GM23338 (cell line): ENCODE measurements around the gene POLR1C. TPM values are rescaled to one million over a fixed set of nuclear protein-coding genes. Genes with fewer than 3 reads are reported as not detected.

Experiments
- ATAC-seq: fragments of 200-7000 bp; cut with Tn5 transposase; 3 replicates; pipeline ENCODE4 v1.9.1; 2020
- DNase-seq: peaks from one replicate; pipeline ENCODE4 v3.0.0-alpha.2; 2015; ENCODE audit warnings: low spot score
- H2AFZ ChIP-seq: fragments of 200-600 bp; sonication (generic); 2 replicates; pipeline ENCODE4 v1.8.0; 2016; ENCODE audit warnings: antibody characterized with exemption, mild to moderate bottlenecking, moderate library complexity
- H3F3A ChIP-seq: fragments of 200-600 bp; sonication (generic); replicated peaks from 2 replicates; pipeline ENCODE4 v1.8.0; 2017; ENCODE audit warnings: antibody characterized with exemption, mixed run types, low read depth
- H3K27ac ChIP-seq: fragments of 200-600 bp; sonication (generic); 2 replicates; pipeline ENCODE4 v1.6.1; 2016; ENCODE audit warnings: low read depth
- H3K27me3 ChIP-seq: fragments of 200-600 bp; sonication (generic); 2 replicates; pipeline ENCODE4 v1.8.0; 2016; ENCODE audit warnings: mild to moderate bottlenecking, mixed run types, moderate library complexity; ENCODE audit not compliant: insufficient read depth
- H3K36me3 ChIP-seq: fragments of 200-600 bp; sonication (generic); 2 replicates; pipeline ENCODE4 v1.8.0; 2016; ENCODE audit warnings: mild to moderate bottlenecking; ENCODE audit not compliant: insufficient read depth
- H3K4me1 ChIP-seq: fragments of 200-600 bp; sonication (generic); 2 replicates; pipeline ENCODE4 v1.8.0; 2016; ENCODE audit warnings: mild to moderate bottlenecking, moderate library complexity; ENCODE audit not compliant: insufficient read depth
- H3K4me2 ChIP-seq: fragments of 200-600 bp; sonication (generic); 2 replicates; pipeline ENCODE4 v1.7.1; 2017; ENCODE audit warnings: mixed run types
- H3K4me3 ChIP-seq: fragments of 200-600 bp; sonication (generic); 2 replicates; pipeline ENCODE4 v1.6.1; 2016; ENCODE audit warnings: mixed run types
- H3K79me2 ChIP-seq: fragments of 200-600 bp; sonication (generic); replicated peaks from 2 replicates; pipeline ENCODE4 v1.8.0; 2017; ENCODE audit warnings: mild to moderate bottlenecking; ENCODE audit not compliant: insufficient read depth
- H3K9me2 ChIP-seq: fragments of 200-600 bp; sonication (generic); 2 replicates; pipeline ENCODE4 v1.8.0; 2017; ENCODE audit not compliant: insufficient read depth
- H4K20me1 ChIP-seq: fragments of 200-600 bp; sonication (generic); replicated peaks from 2 replicates; pipeline ENCODE4 v1.8.0; 2017; ENCODE audit warnings: mild to moderate bottlenecking; ENCODE audit not compliant: insufficient read depth
- H3K27ac Mint-ChIP-seq: 2 replicates; pipeline ENCODE4 v1.8.0; 2020; ENCODE audit warnings: inconsistent platforms, mild to moderate bottlenecking, moderate library complexity, mixed read lengths
- H3K27me3 Mint-ChIP-seq: 3 replicates; pipeline ENCODE4 v1.8.0; 2022; ENCODE audit warnings: low read depth, mild to moderate bottlenecking, moderate library complexity, mixed read lengths, inconsistent platforms; ENCODE audit not compliant: insufficient read depth, poor library complexity
- H3K36me3 Mint-ChIP-seq: 3 replicates; pipeline ENCODE4 v1.8.0; 2021; ENCODE audit warnings: low read depth, mild to moderate bottlenecking, inconsistent platforms, moderate library complexity, mixed read lengths
- H3K4me1 Mint-ChIP-seq: 3 replicates; pipeline ENCODE4 v1.8.0; 2020; ENCODE audit warnings: mild to moderate bottlenecking, inconsistent platforms, mixed read lengths
- H3K4me3 Mint-ChIP-seq: 3 replicates; pipeline ENCODE4 v1.8.0; 2021; ENCODE audit warnings: moderate library complexity, mild to moderate bottlenecking, inconsistent platforms, mixed read lengths
- H3K9me3 Mint-ChIP-seq: 3 replicates; pipeline ENCODE4 v1.8.0; 2020; ENCODE audit warnings: moderate library complexity, mild to moderate bottlenecking, inconsistent platforms, mixed read lengths
- CTCF ChIP-seq, 2 experiments: fragments of 200-600 bp in 1 of 2; sonication (generic) in 1 of 2; conservative IDR thresholded peaks; 2 replicates each; pipeline versions ENCODE4 v1.5.1 to v1.6.1; 2016 to 2017; ENCODE audit warnings: antibody characterized with exemption in 2 of 2, low read depth in 2 of 2, mild to moderate bottlenecking in 2 of 2, moderate library complexity in 1 of 2
- JUNB ChIP-seq: IDR thresholded peaks from one replicate; pipeline ENCODE4 v1.6.1; 2016; ENCODE audit warnings: antibody characterized with exemption; ENCODE audit not compliant: unreplicated experiment
- NANOG ChIP-seq: IDR thresholded peaks from 2 replicates; pipeline ENCODE4 v1.6.1; 2016; ENCODE audit warnings: antibody characterized with exemption, borderline replicate concordance
- REST ChIP-seq: IDR thresholded peaks from one replicate; pipeline ENCODE4 v1.6.1; 2018; ENCODE audit warnings: antibody characterized with exemption; ENCODE audit not compliant: unreplicated experiment
- STAT1 ChIP-seq: IDR thresholded peaks from one replicate; pipeline ENCODE4 v1.6.1; 2016; ENCODE audit warnings: antibody characterized with exemption; ENCODE audit not compliant: unreplicated experiment
- ZNF114 ChIP-seq: fragments of 250-450 bp; sonication (Bioruptor Pico); IDR thresholded peaks from 2 replicates; pipeline ENCODE4 v1.5.0; 2020; ENCODE audit warnings: mild to moderate bottlenecking, moderate library complexity
- polyA plus RNA-seq: library from polyadenylated mRNA; unstranded; fragments of >200 nt; fragmentation: Nextera tagmentation; extraction: Ambion mirVana; gene quantifications from 2 replicates; pipeline ENCODE4 v1.2.1, GENCODE V29; 2016
- total RNA-seq: library from RNA; depleted of rRNA; stranded (reverse); fragments of >200 nt; shearing (Covaris generic); gene quantifications from 2 replicates; pipeline ENCODE4 v1.2.3, GENCODE V29; 2014
- TF ChIP-seq, protein P1 (sequence below): fragments of 250-450 bp; sonication (Bioruptor Pico); IDR thresholded peaks from 2 replicates; pipeline ENCODE4 v1.5.0; 2020; ENCODE audit warnings: mild to moderate bottlenecking, moderate library complexity

POLR1C gene
- total and polyA plus RNA-seq, 2 experiments from 2014 or later: 26.6 to 47.0 TPM

DNA sequence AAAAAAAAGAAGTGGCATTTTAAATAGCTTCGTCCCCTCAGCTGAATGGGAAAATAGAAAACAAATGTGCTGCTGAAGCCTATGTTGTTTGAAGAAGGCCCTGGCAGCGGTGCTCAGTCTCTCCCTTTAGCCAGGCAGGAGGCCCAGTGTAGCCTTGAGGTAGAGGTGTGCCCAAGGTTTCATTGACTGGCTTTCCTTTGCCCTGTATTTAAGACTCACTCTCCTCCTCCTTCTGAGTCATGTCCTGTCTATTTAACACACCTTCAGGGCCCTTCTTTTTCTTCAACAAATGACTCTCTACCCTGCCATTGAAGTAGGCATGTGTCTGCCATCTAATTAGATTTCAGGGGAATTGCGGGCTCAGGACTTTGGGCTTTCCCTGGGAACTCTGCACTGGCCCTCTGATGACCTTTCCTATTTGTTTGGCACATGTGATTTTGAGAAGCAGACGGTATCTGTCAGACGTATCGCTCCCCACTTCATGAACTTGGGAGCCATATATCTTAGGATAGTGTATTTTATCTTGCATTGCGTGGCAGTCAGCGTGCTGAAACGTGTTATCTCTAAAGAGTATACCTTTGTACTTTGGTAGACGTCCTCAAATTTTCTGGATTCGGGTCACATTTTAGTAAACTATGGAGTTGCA, 35.2 kb upstream of the POLR1C start:
- Histone ChIP-seq H4K20me1 (peaks cover 23% of the 10 kb centered on the region), H3K27ac (peak overlapping the region; percentile 70; the same call in 1 of the 2 replicates), H3K79me2 (peaks cover 86% of the 10 kb centered on the region), H3K9me2 (no peaks in the 10 kb centered on the region), H3K27me3 (no peaks in the 10 kb centered on the region), H3F3A (no peaks in the 10 kb centered on the region), H2AFZ (no peak overlapping the region), H3K4me1 (peaks cover 42% of the 10 kb centered on the region), H3K4me2 (peak overlapping the region; percentile 60), H3K4me3 (peak overlapping the region; percentile 25; the same call in 1 of the 2 replicates), H3K36me3 (no peaks in the 10 kb centered on the region)
- DNase-seq (peak; percentile 23), ATAC-seq (no peak)
- Mint-ChIP-seq H3K4me3 (peak overlapping the region; percentile 14), H3K4me1 (peaks cover 47% of the 10 kb centered on the region), H3K9me3 (no peaks in the 10 kb centered on the region), H3K36me3 (peaks cover 8% of the 10 kb centered on the region), H3K27me3 (peaks cover 5% of the 10 kb centered on the region), H3K27ac (peak overlapping the region; percentile 26)
- TF ChIP-seq ZNF114: no peak
- TF ChIP-seq JUNB: no peak
- no peak for TF ChIP-seq REST
- TF ChIP-seq, protein P1, sequence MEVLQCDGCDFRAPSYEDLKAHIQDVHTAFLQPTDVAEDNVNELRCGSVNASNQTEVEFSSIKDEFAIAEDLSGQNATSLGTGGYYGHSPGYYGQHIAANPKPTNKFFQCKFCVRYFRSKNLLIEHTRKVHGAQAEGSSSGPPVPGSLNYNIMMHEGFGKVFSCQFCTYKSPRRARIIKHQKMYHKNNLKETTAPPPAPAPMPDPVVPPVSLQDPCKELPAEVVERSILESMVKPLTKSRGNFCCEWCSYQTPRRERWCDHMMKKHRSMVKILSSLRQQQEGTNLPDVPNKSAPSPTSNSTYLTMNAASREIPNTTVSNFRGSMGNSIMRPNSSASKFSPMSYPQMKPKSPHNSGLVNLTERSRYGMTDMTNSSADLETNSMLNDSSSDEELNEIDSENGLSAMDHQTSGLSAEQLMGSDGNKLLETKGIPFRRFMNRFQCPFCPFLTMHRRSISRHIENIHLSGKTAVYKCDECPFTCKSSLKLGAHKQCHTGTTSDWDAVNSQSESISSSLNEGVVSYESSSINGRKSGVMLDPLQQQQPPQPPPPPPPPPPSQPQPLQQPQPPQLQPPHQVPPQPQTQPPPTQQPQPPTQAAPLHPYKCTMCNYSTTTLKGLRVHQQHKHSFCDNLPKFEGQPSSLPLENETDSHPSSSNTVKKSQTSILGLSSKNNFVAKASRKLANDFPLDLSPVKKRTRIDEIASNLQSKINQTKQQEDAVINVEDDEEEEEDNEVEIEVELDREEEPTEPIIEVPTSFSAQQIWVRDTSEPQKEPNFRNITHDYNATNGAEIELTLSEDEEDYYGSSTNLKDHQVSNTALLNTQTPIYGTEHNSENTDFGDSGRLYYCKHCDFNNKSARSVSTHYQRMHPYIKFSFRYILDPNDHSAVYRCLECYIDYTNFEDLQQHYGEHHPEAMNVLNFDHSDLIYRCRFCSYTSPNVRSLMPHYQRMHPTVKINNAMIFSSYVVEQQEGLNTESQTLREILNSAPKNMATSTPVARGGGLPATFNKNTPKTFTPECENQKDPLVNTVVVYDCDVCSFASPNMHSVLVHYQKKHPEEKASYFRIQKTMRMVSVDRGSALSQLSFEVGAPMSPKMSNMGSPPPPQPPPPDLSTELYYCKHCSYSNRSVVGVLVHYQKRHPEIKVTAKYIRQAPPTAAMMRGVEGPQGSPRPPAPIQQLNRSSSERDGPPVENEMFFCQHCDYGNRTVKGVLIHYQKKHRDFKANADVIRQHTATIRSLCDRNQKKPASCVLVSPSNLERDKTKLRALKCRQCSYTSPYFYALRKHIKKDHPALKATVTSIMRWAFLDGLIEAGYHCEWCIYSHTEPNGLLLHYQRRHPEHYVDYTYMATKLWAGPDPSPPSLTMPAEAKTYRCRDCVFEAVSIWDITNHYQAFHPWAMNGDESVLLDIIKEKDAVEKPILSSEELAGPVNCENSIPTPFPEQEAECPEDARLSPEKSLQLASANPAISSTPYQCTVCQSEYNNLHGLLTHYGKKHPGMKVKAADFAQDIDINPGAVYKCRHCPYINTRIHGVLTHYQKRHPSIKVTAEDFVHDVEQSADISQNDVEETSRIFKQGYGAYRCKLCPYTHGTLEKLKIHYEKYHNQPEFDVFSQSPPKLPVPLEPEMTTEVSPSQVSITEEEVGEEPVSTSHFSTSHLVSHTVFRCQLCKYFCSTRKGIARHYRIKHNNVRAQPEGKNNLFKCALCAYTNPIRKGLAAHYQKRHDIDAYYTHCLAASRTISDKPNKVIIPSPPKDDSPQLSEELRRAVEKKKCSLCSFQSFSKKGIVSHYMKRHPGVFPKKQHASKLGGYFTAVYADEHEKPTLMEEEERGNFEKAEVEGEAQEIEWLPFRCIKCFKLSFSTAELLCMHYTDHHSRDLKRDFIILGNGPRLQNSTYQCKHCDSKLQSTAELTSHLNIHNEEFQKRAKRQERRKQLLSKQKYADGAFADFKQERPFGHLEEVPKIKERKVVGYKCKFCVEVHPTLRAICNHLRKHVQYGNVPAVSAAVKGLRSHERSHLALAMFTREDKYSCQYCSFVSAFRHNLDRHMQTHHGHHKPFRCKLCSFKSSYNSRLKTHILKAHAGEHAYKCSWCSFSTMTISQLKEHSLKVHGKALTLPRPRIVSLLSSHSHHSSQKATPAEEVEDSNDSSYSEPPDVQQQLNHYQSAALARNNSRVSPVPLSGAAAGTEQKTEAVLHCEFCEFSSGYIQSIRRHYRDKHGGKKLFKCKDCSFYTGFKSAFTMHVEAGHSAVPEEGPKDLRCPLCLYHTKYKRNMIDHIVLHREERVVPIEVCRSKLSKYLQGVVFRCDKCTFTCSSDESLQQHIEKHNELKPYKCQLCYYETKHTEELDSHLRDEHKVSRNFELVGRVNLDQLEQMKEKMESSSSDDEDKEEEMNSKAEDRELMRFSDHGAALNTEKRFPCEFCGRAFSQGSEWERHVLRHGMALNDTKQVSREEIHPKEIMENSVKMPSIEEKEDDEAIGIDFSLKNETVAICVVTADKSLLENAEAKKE (CRISPR knock-in tag): no peak
- no peak for TF ChIP-seq CTCF (conservative IDR thresholded peaks at IDR 0.05; ENCODE audit: low read depth in 2 of 2)
- no peak for TF ChIP-seq STAT1
- TF ChIP-seq NANOG: no peak
